Suprapubic skin (tissue), 4 donors: Measurements from ENCODE around the gene EIF4E1B.

Experiments
- CTCF ChIP-seq, 2 donors: fragments of 200-600 bp in 1 of 2; fragments of 450-650 bp in 1 of 2; sonication (generic) in 1 of 2; IDR thresholded peaks; one replicate each; pipeline ENCODE4 v1.5.1; 2016 to 2019; ENCODE audit warnings: antibody characterized with exemption in 2 of 2, mild to moderate bottlenecking in 1 of 2, moderate library complexity in 1 of 2
- EP300 ChIP-seq: sonication (generic); formaldehyde crosslinking; IDR thresholded peaks from one replicate; pipeline ENCODE4 v1.6.1; 2017; ENCODE audit warnings: antibody characterized with exemption
- POLR2AphosphoS5 ChIP-seq, 3 donors: sonication (generic); formaldehyde crosslinking; IDR thresholded peaks; one replicate each; pipeline ENCODE4 v1.6.1; 2017; ENCODE audit warnings: antibody characterized with exemption in 3 of 3

GRCh38 chr5:176678584-176678983, 48.1 kb downstream of the EIF4E1B start:
- TF ChIP-seq POLR2AphosphoS5 (IDR thresholded peaks at IDR 0.05), result no peak
- TF ChIP-seq CTCF (IDR thresholded peaks at IDR 0.05), result no peak
- TF ChIP-seq EP300, result no peak
